HepG2 (cell line): Measurements from ENCODE around the gene RBM3. TPM values are rescaled to one million over a fixed set of nuclear protein-coding genes. Genes with fewer than 3 reads are reported as not detected.

ENCODE experiments used
- ATAD3A ChIP-seq: sonication (generic); formaldehyde crosslinking; IDR thresholded peaks from 2 replicates; pipeline ENCODE4 v1.4.0; 2020; ENCODE audit warnings: missing genetic modification reagents
- CEBPG ChIP-seq: IDR thresholded peaks from 2 replicates; pipeline ENCODE4 v1.6.1; 2016
- EHMT2 ChIP-seq: fragments of 200-600 bp; sonication (generic); IDR thresholded peaks from 2 replicates; pipeline ENCODE4 v1.7.0; 2017; ENCODE audit warnings: antibody characterized with exemption, low read depth, low read length, borderline replicate concordance
- GPBP1L1 ChIP-seq: sonication (generic); formaldehyde crosslinking; IDR thresholded peaks from 2 replicates; pipeline ENCODE4 v1.5.0; 2020; ENCODE audit warnings: mild to moderate bottlenecking, missing genetic modification reagents
- HHEX ChIP-seq: IDR thresholded peaks from 2 replicates; pipeline ENCODE4 v1.6.1; 2016; ENCODE audit warnings: control low read depth
- HNRNPK ChIP-seq: fragments of 200-400 bp; formaldehyde crosslinking; IDR thresholded peaks from 2 replicates; pipeline ENCODE4 v1.6.1; 2018; ENCODE audit warnings: low read length, low read depth, moderate library complexity, mild to moderate bottlenecking; ENCODE audit not compliant: poor library complexity, severe bottlenecking
- KLF12 ChIP-seq: sonication (generic); formaldehyde crosslinking; IDR thresholded peaks from 2 replicates; pipeline ENCODE4 v1.4.0; 2020; ENCODE audit warnings: missing genetic modification reagents, borderline replicate concordance
- LBX2 ChIP-seq: sonication (generic); formaldehyde crosslinking; IDR thresholded peaks from 2 replicates; pipeline ENCODE4 v1.5.0; 2020; ENCODE audit warnings: missing genetic modification reagents, mild to moderate bottlenecking, borderline replicate concordance
- NCOR1 ChIP-seq: fragments of 200-600 bp; sonication (generic); IDR thresholded peaks from 2 replicates; pipeline ENCODE4 v1.7.0; 2017; ENCODE audit warnings: antibody characterized with exemption, low read length, borderline replicate concordance
- NR3C1 ChIP-seq: sonication (generic); formaldehyde crosslinking; IDR thresholded peaks from 2 replicates; pipeline ENCODE4 v1.4.0; 2020; ENCODE audit warnings: missing genetic modification reagents
- PRPF4 ChIP-seq: fragments of 200-400 bp; formaldehyde crosslinking; IDR thresholded peaks from 2 replicates; pipeline ENCODE4 v1.6.1; 2016; ENCODE audit warnings: low read length, low read depth; ENCODE audit not compliant: poor library complexity, severe bottlenecking
- RBFOX2 ChIP-seq: fragments of 200-400 bp; formaldehyde crosslinking; IDR thresholded peaks from 2 replicates; pipeline ENCODE4 v1.6.1; 2017; ENCODE audit warnings: low read depth, mild to moderate bottlenecking, low read length
- SAP130 ChIP-seq: IDR thresholded peaks from 2 replicates; pipeline ENCODE4 v1.6.1; 2016; ENCODE audit warnings: low read depth
- TAF1 ChIP-seq: sonication (generic); formaldehyde crosslinking; IDR thresholded peaks from 2 replicates; pipeline ENCODE4 v1.4.0; 2020; ENCODE audit warnings: missing genetic modification reagents
- TARDBP ChIP-seq: sonication (generic); formaldehyde crosslinking; IDR thresholded peaks from 2 replicates; pipeline ENCODE4 v1.8.0; 2022; ENCODE audit warnings: mild to moderate bottlenecking, missing genetic modification reagents
- TFE3 ChIP-seq: IDR thresholded peaks from 2 replicates; pipeline ENCODE4 v1.6.1; 2016
- ZBTB7A ChIP-seq: sonication (generic); formaldehyde crosslinking; IDR thresholded peaks from 2 replicates; pipeline ENCODE4 v1.8.0; 2022; ENCODE audit warnings: mild to moderate bottlenecking, missing genetic modification reagents
- ZFP36L1 ChIP-seq: sonication (generic); formaldehyde crosslinking; IDR thresholded peaks from 2 replicates; pipeline ENCODE4 v1.8.0; 2022; ENCODE audit warnings: mild to moderate bottlenecking, missing genetic modification reagents, moderate library complexity
- ZNF280B ChIP-seq: sonication (generic); formaldehyde crosslinking; IDR thresholded peaks from 2 replicates; pipeline ENCODE4 v1.5.0; 2020; ENCODE audit warnings: missing genetic modification reagents, mild to moderate bottlenecking, borderline replicate concordance
- ZNF687 ChIP-seq: sonication (generic); formaldehyde crosslinking; IDR thresholded peaks from 2 replicates; pipeline ENCODE4 v1.5.1; 2020; ENCODE audit warnings: mild to moderate bottlenecking, missing genetic modification reagents, moderate library complexity
- polyA plus RNA-seq, 8 experiments: library from polyadenylated mRNA; depleted of rRNA in 3 of 8; stranded (reverse) in 7 of 8; unstranded in 1 of 8; fragments of >200 nt; fragmentation: Illumina TruSeq in 4 of 8; extraction: Trizol in 4 of 8; gene quantifications; 2 replicates each; pipeline versions ENCODE4 v1.2.1 to v1.2.3, GENCODE V29; 2011 to 2016; ENCODE audit warnings: low read depth in 4 of 8, missing spikeins in 1 of 8, mixed read lengths in 1 of 8; ENCODE audit not compliant: insufficient read depth in 1 of 8
- total RNA-seq, 5 experiments: library from RNA; depleted of rRNA; stranded (reverse); fragments of >200 nt; fragmentation: Illumina TruSeq; extraction: Trizol; gene quantifications; 2 replicates each; pipeline ENCODE4 v1.2.3, GENCODE V29; 2016; ENCODE audit warnings: low read depth in 1 of 5

Gene RBM3
- total and polyA plus RNA-seq, 2 of the 13 experiments (the other 11 are each of a cell fraction or from before 2014, with no cell fraction given) = 123 to 182 TPM

GRCh38 chrX:48574270-48575266 is at the start of gene RBM3 (continued):
- TF ChIP-seq ZNF280B (CRISPR knock-in tag) (peak; percentile 40; the same call in 1 of the 2 replicates), ZNF687 (CRISPR knock-in tag) (peak; percentile 97), ZFP36L1 (no peak), TFE3 (0 out of 2 replicates have a peak, but pooled peaks have one; percentile 20), TAF1 (CRISPR knock-in tag) (peak; percentile 64; the same call in 1 of the 2 replicates), GPBP1L1 (CRISPR knock-in tag) (no peak), CEBPG (no peak), EHMT2 (no peak), HNRNPK (no peak), ZBTB7A (CRISPR knock-in tag) (no peak), RBFOX2 (peak; percentile 95), LBX2 (CRISPR knock-in tag) (no peak), SAP130 (CRISPR knock-in tag) (peak; percentile 56), NCOR1 (no peak), NR3C1 (CRISPR knock-in tag) (no peak), HHEX (CRISPR knock-in tag) (no peak), PRPF4 (no peak), TARDBP (CRISPR knock-in tag) (peak; percentile 34; the same call in 1 of the 2 replicates), KLF12 (peak; percentile 95; the same call in 1 of the 2 replicates), ATAD3A (CRISPR knock-in tag) (no peak)
